HCT116 (cell line): Measurements from ENCODE around the gene NR2C2. TPM values are rescaled to one million over a fixed set of nuclear protein-coding genes. Genes with fewer than 3 reads are reported as not detected.

ENCODE experiments used
- ATAC-seq: fragments of 200-7000 bp; cut with Tn5 transposase; 2 replicates; pipeline ENCODE4 v1.9.1; 2020; ENCODE audit warnings: mild to moderate bottlenecking, moderate library complexity
- BruUV-seq: library from RNA; stranded (reverse); fragments of 400-500 nt; replicated peaks from 2 replicates; lab custom pipeline; 2021; lab: Mats Ljungman, UMichigan
- CTCF ChIA-PET: fragments of 300-600 bp; sonication (Branson Sonifier 250); formaldehyde crosslinking; loops from one replicate; lab custom pipeline; 2021; ENCODE audit warnings: antibody characterized with exemption; lab: Charles Lee
- POLR2A ChIA-PET: fragments of 300-600, 350-600 bp; sonication (Branson Sonifier 250); formaldehyde crosslinking; loops from one replicate; lab custom pipeline; 2021; ENCODE audit warnings: antibody characterized with exemption; lab: Charles Lee
- RAD21 ChIA-PET, 2 experiments: fragments of 300-600 bp; sonication (Branson Sonifier 250); formaldehyde crosslinking; loops; one replicate each; lab custom pipeline; 2023; ENCODE audit warnings: low total read pairs in 2 of 2; ENCODE audit not compliant: uncharacterized antibody in 2 of 2, unreplicated experiment in 2 of 2, low non-redundant PET in 1 of 2; lab: Charles Lee
- DNase-seq: peaks from one replicate; pipeline ENCODE4 v3.0.0-alpha.2; 2010; ENCODE audit warnings: low read depth, low spot score
- H2AFZ ChIP-seq: fragments of 200-600 bp; shearing (Covaris generic), sonication (generic); 2 replicates; pipeline ENCODE4 v1.6.1; 2017; ENCODE audit warnings: low read depth, mixed run types, mixed read lengths, antibody characterized with exemption, low read length; ENCODE audit not compliant: poor library complexity, severe bottlenecking
- H3K27ac ChIP-seq: 2 replicates; pipeline ENCODE4 v1.5.1; 2012; ENCODE audit warnings: low read depth, low read length
- H3K27me3 ChIP-seq: fragments of 200-600 bp; sonication (generic); 2 replicates; pipeline ENCODE4 v1.6.1; 2016; ENCODE audit warnings: mixed run types, low read length, mixed read lengths; ENCODE audit not compliant: insufficient read depth
- H3K36me3 ChIP-seq, 2 experiments: fragments of 200-500 bp in 1 of 2; fragments of 200-600 bp in 1 of 2; sonication (Bioruptor generic) in 1 of 2; sonication (generic) in 1 of 2; 2 replicates each; pipeline versions ENCODE4 v1.5.1 to v1.6.1; 2014 to 2016; ENCODE audit warnings: low read length in 2 of 2, inconsistent platforms in 1 of 2, mixed read lengths in 1 of 2, mixed run types in 1 of 2; ENCODE audit not compliant: insufficient read depth in 2 of 2, control insufficient read depth in 1 of 2
- H3K4me1 ChIP-seq, 2 experiments: fragments of 200-600 bp in 1 of 2; sonication (generic) in 1 of 2; 2 replicates each; pipeline versions ENCODE4 v1.5.1 to v1.6.1; 2012 to 2017; ENCODE audit warnings: low read length in 2 of 2, inconsistent platforms in 1 of 2, mild to moderate bottlenecking in 1 of 2, mixed read lengths in 1 of 2, mixed run types in 1 of 2, moderate library complexity in 1 of 2; ENCODE audit not compliant: insufficient read depth in 2 of 2, control insufficient read depth in 1 of 2
- H3K4me2 ChIP-seq: fragments of 200-600 bp; sonication (generic); 2 replicates; pipeline ENCODE4 v1.6.1; 2017; ENCODE audit warnings: mixed run types, low read length, mixed read lengths
- H3K4me3 ChIP-seq, 2 experiments: fragments of 200-600 bp in 1 of 2; sonication (generic) in 1 of 2; replicated peaks in 1 of 2; 2 replicates each; pipeline ENCODE4 v1.5.1; 2011 to 2016; ENCODE audit warnings: low read length in 2 of 2, control low read depth in 1 of 2, low read depth in 1 of 2, mild to moderate bottlenecking in 1 of 2, mixed read lengths in 1 of 2, mixed run types in 1 of 2
- H3K79me2 ChIP-seq: fragments of 200-600 bp; sonication (generic); 2 replicates; pipeline ENCODE4 v1.6.1; 2017; ENCODE audit warnings: mild to moderate bottlenecking, mixed run types, low read length, moderate library complexity, mixed read lengths; ENCODE audit not compliant: insufficient read depth
- H3K9ac ChIP-seq: fragments of 200-600 bp; sonication (generic); 2 replicates; pipeline ENCODE4 v1.6.1; 2016; ENCODE audit warnings: low read length, mixed read lengths
- H3K9me2 ChIP-seq: fragments of 200-600 bp; sonication (generic), shearing (Covaris generic); 2 replicates; pipeline ENCODE4 v1.6.1; 2017; ENCODE audit warnings: mixed run types, mild to moderate bottlenecking, moderate library complexity; ENCODE audit not compliant: insufficient read depth
- H3K9me3 ChIP-seq, 2 experiments: fragments of 200-500 bp in 1 of 2; fragments of 200-600 bp in 1 of 2; sonication (Bioruptor generic) in 1 of 2; sonication (generic) in 1 of 2; 2 replicates each; pipeline ENCODE4 v1.6.1; 2014 to 2017; ENCODE audit warnings: low read length in 2 of 2, mixed read lengths in 2 of 2, inconsistent platforms in 1 of 2, low read depth in 1 of 2, mild to moderate bottlenecking in 1 of 2, mixed run types in 1 of 2, moderate library complexity in 1 of 2; ENCODE audit not compliant: control insufficient read depth in 1 of 2, insufficient read depth in 1 of 2
- H4K20me1 ChIP-seq: fragments of 200-600 bp; sonication (generic), shearing (Covaris generic); 2 replicates; pipeline ENCODE4 v1.6.1; 2017; ENCODE audit warnings: mixed run types, mild to moderate bottlenecking, moderate library complexity; ENCODE audit not compliant: insufficient read depth
- CBX3 ChIP-seq: IDR thresholded peaks from 2 replicates; pipeline ENCODE4 v1.6.1; 2012; ENCODE audit warnings: low read depth
- EGR1 ChIP-seq: IDR thresholded peaks from 2 replicates; pipeline ENCODE4 v1.6.1; 2012; ENCODE audit warnings: low read depth
- ELF1 ChIP-seq: IDR thresholded peaks from 2 replicates; pipeline ENCODE4 v1.6.1; 2012; ENCODE audit warnings: low read depth, borderline replicate concordance
- EZH2phosphoT487 ChIP-seq: fragments of 200-600 bp; IDR thresholded peaks from 2 replicates; pipeline ENCODE4 v1.6.1; 2018; ENCODE audit warnings: antibody characterized with exemption, borderline replicate concordance
- JUND ChIP-seq: IDR thresholded peaks from 2 replicates; pipeline ENCODE4 v1.6.1; 2012
- RAD21 ChIP-seq: IDR thresholded peaks from 2 replicates; pipeline ENCODE4 v1.6.1; 2012; ENCODE audit warnings: low read depth, mild to moderate bottlenecking
- SIN3A ChIP-seq: IDR thresholded peaks from 2 replicates; pipeline ENCODE4 v1.6.1; 2012; ENCODE audit warnings: low read depth
- SP1 ChIP-seq: IDR thresholded peaks from 2 replicates; pipeline ENCODE4 v1.6.1; 2012; ENCODE audit warnings: low read depth
- TCF7L2 ChIP-seq: IDR thresholded peaks from 2 replicates; pipeline ENCODE4 v1.7.0; 2011; ENCODE audit warnings: borderline replicate concordance, inconsistent platforms; ENCODE audit not compliant: insufficient read depth, insufficient read length; ENCODE audit errors: extremely low read depth
- ZNF274 ChIP-seq: fragments of 200-500 bp; sonication (Bioruptor generic); IDR thresholded peaks from 2 replicates; pipeline ENCODE4 v1.6.1; 2014; ENCODE audit warnings: mild to moderate bottlenecking, low read depth, low read length, inconsistent platforms
- intact Hi-C: fragments of 100-400 bp; cut with micrococcal nuclease; formaldehyde crosslinking; loops from 2 replicates; pipeline ENCODE4 v1.10.0; 2022
- total RNA-seq: library from RNA; stranded (reverse); gene quantifications from one replicate; pipeline ENCODE4 v1.2.1, GENCODE V29; 2021; ENCODE audit not compliant: unreplicated experiment
- TF ChIP-seq, protein P1 (sequence below): IDR thresholded peaks from 2 replicates; pipeline ENCODE4 v1.6.1; 2012
- TF ChIP-seq, protein P2 (sequence below): IDR thresholded peaks from 2 replicates; pipeline ENCODE4 v1.6.1; 2011; ENCODE audit warnings: mild to moderate bottlenecking, low read length, moderate library complexity; ENCODE audit not compliant: insufficient replicate concordance; ENCODE audit errors: extremely low read depth
- TF ChIP-seq, protein P3 (sequence below): IDR thresholded peaks from 2 replicates; pipeline ENCODE4 v1.6.1; 2012; ENCODE audit warnings: low read depth
- TF ChIP-seq, protein P4 (sequence below), 3 experiments: fragments of 200-600 bp in 1 of 3; sonication (generic) in 1 of 3; IDR thresholded peaks in 2 of 3; conservative IDR thresholded peaks in 1 of 3; 2 replicates each; pipeline ENCODE4 v1.5.1; 2012 to 2017; ENCODE audit warnings: low read depth in 2 of 3, low read length in 2 of 3, antibody characterized with exemption in 1 of 3, borderline replicate concordance in 1 of 3, control low read depth in 1 of 3, mild to moderate bottlenecking in 1 of 3, mixed read lengths in 1 of 3, mixed run types in 1 of 3, moderate library complexity in 1 of 3; ENCODE audit not compliant: insufficient read depth in 1 of 3

Gene NR2C2
- total RNA-seq, 1 experiment from 2014 or later: 45.0 TPM

DNA sequence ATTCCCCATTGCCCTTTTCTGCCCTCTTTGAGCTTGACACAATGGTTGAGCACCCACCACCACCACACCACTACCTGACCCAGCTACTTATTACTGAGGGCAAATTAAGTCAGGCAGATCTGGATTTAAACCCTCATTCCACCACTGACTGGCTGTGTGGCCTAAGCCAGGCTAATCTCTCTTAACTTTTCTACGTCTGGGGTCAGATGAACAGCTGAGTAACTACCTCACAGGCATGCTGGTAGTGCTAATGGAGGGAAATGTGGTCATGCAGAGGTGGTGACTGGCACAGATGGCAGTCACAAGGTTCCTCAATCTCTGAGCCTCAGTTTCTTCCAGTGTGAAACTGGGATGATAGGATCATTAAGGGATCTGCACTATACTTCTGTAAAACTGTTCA, 122.1 kb downstream of the NR2C2 start:
- TF ChIP-seq SIN3A (no peak), CBX3 (no peak), SP1 (no peak), ELF1 (no peak), RAD21 (no peak), ZNF274 (no peak), TCF7L2 (no peak), EZH2phosphoT487 (no peak), JUND (no peak), EGR1 (no peak)
- TF ChIP-seq, protein P1, sequence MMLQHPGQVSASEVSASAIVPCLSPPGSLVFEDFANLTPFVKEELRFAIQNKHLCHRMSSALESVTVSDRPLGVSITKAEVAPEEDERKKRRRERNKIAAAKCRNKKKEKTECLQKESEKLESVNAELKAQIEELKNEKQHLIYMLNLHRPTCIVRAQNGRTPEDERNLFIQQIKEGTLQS: no peak
- TF ChIP-seq, protein P2, sequence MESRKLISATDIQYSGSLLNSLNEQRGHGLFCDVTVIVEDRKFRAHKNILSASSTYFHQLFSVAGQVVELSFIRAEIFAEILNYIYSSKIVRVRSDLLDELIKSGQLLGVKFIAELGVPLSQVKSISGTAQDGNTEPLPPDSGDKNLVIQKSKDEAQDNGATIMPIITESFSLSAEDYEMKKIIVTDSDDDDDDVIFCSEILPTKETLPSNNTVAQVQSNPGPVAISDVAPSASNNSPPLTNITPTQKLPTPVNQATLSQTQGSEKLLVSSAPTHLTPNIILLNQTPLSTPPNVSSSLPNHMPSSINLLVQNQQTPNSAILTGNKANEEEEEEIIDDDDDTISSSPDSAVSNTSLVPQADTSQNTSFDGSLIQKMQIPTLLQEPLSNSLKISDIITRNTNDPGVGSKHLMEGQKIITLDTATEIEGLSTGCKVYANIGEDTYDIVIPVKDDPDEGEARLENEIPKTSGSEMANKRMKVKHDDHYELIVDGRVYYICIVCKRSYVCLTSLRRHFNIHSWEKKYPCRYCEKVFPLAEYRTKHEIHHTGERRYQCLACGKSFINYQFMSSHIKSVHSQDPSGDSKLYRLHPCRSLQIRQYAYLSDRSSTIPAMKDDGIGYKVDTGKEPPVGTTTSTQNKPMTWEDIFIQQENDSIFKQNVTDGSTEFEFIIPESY: no peak
- TF ChIP-seq, protein P3, sequence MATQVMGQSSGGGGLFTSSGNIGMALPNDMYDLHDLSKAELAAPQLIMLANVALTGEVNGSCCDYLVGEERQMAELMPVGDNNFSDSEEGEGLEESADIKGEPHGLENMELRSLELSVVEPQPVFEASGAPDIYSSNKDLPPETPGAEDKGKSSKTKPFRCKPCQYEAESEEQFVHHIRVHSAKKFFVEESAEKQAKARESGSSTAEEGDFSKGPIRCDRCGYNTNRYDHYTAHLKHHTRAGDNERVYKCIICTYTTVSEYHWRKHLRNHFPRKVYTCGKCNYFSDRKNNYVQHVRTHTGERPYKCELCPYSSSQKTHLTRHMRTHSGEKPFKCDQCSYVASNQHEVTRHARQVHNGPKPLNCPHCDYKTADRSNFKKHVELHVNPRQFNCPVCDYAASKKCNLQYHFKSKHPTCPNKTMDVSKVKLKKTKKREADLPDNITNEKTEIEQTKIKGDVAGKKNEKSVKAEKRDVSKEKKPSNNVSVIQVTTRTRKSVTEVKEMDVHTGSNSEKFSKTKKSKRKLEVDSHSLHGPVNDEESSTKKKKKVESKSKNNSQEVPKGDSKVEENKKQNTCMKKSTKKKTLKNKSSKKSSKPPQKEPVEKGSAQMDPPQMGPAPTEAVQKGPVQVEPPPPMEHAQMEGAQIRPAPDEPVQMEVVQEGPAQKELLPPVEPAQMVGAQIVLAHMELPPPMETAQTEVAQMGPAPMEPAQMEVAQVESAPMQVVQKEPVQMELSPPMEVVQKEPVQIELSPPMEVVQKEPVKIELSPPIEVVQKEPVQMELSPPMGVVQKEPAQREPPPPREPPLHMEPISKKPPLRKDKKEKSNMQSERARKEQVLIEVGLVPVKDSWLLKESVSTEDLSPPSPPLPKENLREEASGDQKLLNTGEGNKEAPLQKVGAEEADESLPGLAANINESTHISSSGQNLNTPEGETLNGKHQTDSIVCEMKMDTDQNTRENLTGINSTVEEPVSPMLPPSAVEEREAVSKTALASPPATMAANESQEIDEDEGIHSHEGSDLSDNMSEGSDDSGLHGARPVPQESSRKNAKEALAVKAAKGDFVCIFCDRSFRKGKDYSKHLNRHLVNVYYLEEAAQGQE: no peak
- TF ChIP-seq, protein P4, sequence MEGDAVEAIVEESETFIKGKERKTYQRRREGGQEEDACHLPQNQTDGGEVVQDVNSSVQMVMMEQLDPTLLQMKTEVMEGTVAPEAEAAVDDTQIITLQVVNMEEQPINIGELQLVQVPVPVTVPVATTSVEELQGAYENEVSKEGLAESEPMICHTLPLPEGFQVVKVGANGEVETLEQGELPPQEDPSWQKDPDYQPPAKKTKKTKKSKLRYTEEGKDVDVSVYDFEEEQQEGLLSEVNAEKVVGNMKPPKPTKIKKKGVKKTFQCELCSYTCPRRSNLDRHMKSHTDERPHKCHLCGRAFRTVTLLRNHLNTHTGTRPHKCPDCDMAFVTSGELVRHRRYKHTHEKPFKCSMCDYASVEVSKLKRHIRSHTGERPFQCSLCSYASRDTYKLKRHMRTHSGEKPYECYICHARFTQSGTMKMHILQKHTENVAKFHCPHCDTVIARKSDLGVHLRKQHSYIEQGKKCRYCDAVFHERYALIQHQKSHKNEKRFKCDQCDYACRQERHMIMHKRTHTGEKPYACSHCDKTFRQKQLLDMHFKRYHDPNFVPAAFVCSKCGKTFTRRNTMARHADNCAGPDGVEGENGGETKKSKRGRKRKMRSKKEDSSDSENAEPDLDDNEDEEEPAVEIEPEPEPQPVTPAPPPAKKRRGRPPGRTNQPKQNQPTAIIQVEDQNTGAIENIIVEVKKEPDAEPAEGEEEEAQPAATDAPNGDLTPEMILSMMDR (IDR thresholded peaks at IDR 0.05 in 2 of 3, conservative IDR thresholded peaks at IDR 0.05 in 1 of 3; ENCODE audit: borderline replicate concordance in 1 of 3, insufficient read depth in 1 of 3, low read depth in 2 of 3, low read length in 2 of 3): no peak
- H3K9me2 ChIP-seq: no peaks in the 10 kb centered on the region
- no TSS peak for BruUV-seq
- no peak overlapping the region for H3K9ac ChIP-seq
- peaks cover 7% of the 10 kb centered on the region for H3K79me2 ChIP-seq
- peaks cover 3 to 6% of the 10 kb centered on the region in 2 experiments; a peak in 1 of 4 replicates for H3K4me1 ChIP-seq
- no peaks in the 10 kb centered on the region for H3K27me3 ChIP-seq
- H2AFZ ChIP-seq: no peak overlapping the region
- no peaks in the 10 kb centered on the region for H3K9me3 ChIP-seq
- no peak overlapping the region for H3K4me3 ChIP-seq
- intact Hi-C loops: no loop called here
- peaks cover 4 to 9% of the 10 kb centered on the region in 2 experiments; a peak in 3 of 4 replicates for H3K36me3 ChIP-seq
- CTCF ChIA-PET: interaction anchor here (1.8 kb wide), 1 partner anchor 18 kb away, joined by 5 read pairs; no protein-coding TSS in a partner anchor
- ATAC-seq (no peak), DNase-seq (no peak)
- RAD21 ChIA-PET: no interaction called here
- H3K27ac ChIP-seq: no peak overlapping the region
- no peak overlapping the region for H3K4me2 ChIP-seq
- POLR2A ChIA-PET: no interaction called here
- no peaks in the 10 kb centered on the region for H4K20me1 ChIP-seq
